GM23248 (cell line): ENCODE measurements around the gene ZNF497. TPM values are rescaled to one million over a fixed set of nuclear protein-coding genes. Genes with fewer than 3 reads are reported as not detected.

Experiments
- DNase-seq: peaks from one replicate; pipeline ENCODE4 v3.0.0-alpha.2; 2015
- H2AFZ ChIP-seq: fragments of 200-600 bp; sonication (generic); 2 replicates; pipeline ENCODE4 v1.6.1; 2016; ENCODE audit warnings: antibody characterized with exemption
- H3F3A ChIP-seq: fragments of 200-600 bp; sonication (generic); 2 replicates; pipeline ENCODE4 v1.6.1; 2016; ENCODE audit warnings: mild to moderate bottlenecking, antibody characterized with exemption, mixed run types; ENCODE audit not compliant: insufficient read depth
- H3K27ac ChIP-seq: fragments of 200-600 bp; sonication (generic); 2 replicates; pipeline ENCODE4 v1.5.1; 2016; ENCODE audit warnings: mild to moderate bottlenecking
- H3K27me3 ChIP-seq: fragments of 200-600 bp; sonication (generic); replicated peaks from 2 replicates; pipeline ENCODE4 v1.6.1; 2016; ENCODE audit warnings: mild to moderate bottlenecking; ENCODE audit not compliant: insufficient read depth
- H3K36me3 ChIP-seq: fragments of 200-600 bp; sonication (generic); 2 replicates; pipeline ENCODE4 v1.6.1; 2016; ENCODE audit warnings: low read depth, mild to moderate bottlenecking
- H3K4me1 ChIP-seq: fragments of 200-600 bp; sonication (generic); 2 replicates; pipeline ENCODE4 v1.6.1; 2016; ENCODE audit warnings: mild to moderate bottlenecking; ENCODE audit not compliant: insufficient read depth
- H3K4me2 ChIP-seq: fragments of 200-600 bp; sonication (generic); one replicate; pipeline ENCODE4 v1.6.1; 2016; ENCODE audit warnings: mild to moderate bottlenecking; ENCODE audit not compliant: unreplicated experiment
- H3K4me3 ChIP-seq: fragments of 200-600 bp; sonication (generic); 2 replicates; pipeline ENCODE4 v1.5.1; 2016; ENCODE audit warnings: mild to moderate bottlenecking
- H3K79me2 ChIP-seq: fragments of 200-600 bp; sonication (generic); 2 replicates; pipeline ENCODE4 v1.6.1; 2016; ENCODE audit warnings: mild to moderate bottlenecking; ENCODE audit not compliant: insufficient read depth
- H3K9ac ChIP-seq: fragments of 200-600 bp; sonication (generic); 2 replicates; pipeline ENCODE4 v1.6.1; 2016; ENCODE audit warnings: mild to moderate bottlenecking
- H3K9me2 ChIP-seq: fragments of 200-600 bp; sonication (generic); 2 replicates; pipeline ENCODE4 v1.6.1; 2016; ENCODE audit warnings: mixed run types, mild to moderate bottlenecking, moderate library complexity; ENCODE audit not compliant: insufficient read depth
- H3K9me3 ChIP-seq: fragments of 200-600 bp; sonication (generic); one replicate; pipeline ENCODE4 v1.6.1; 2017; ENCODE audit warnings: low read depth
- H4K20me1 ChIP-seq: fragments of 200-600 bp; sonication (generic); 2 replicates; pipeline ENCODE4 v1.6.0; 2016; ENCODE audit not compliant: insufficient read depth
- EZH2 ChIP-seq: fragments of 200-600 bp; sonication (generic); IDR thresholded peaks from 2 replicates; pipeline ENCODE4 v1.6.1; 2018; ENCODE audit warnings: antibody characterized with exemption, mild to moderate bottlenecking; ENCODE audit not compliant: insufficient read depth, poor library complexity, severe bottlenecking
- EZH2phosphoT487 ChIP-seq: fragments of 200-600 bp; sonication (generic); IDR thresholded peaks from 2 replicates; pipeline ENCODE4 v1.6.1; 2018; ENCODE audit warnings: antibody characterized with exemption, moderate library complexity, mild to moderate bottlenecking, low read depth; ENCODE audit not compliant: insufficient read depth
- WGBS, 2 experiments: methylation state at CpG; one replicate each; pipeline ENCODE4 v1.1.6; 2015 to 2017; ENCODE audit warnings: low lambda C conversion rate in 2 of 2, low coverage in 1 of 2; ENCODE audit errors: missing lambda C conversion rate in 2 of 2; 5-methylcytosine and 5-hydroxymethylcytosine counted together
- in situ Hi-C: fragments of 300-500 bp; cut with MboI; formaldehyde crosslinking; loops from 2 replicates; pipeline ENCODE4 v1.15.0; 2020
- polyA plus RNA-seq: library from polyadenylated mRNA; unstranded; fragments of >200 nt; fragmentation: Nextera tagmentation; extraction: Ambion mirVana; gene quantifications from 2 replicates; pipeline ENCODE4 v1.2.1, GENCODE V29; 2016
- total RNA-seq: library from RNA; depleted of rRNA; stranded (reverse); fragments of >200 nt; shearing (Covaris generic); gene quantifications from 2 replicates; pipeline ENCODE4 v1.2.3, GENCODE V29; 2014

Gene ZNF497
- total and polyA plus RNA-seq, 2 experiments from 2014 or later, result 0.65 to 0.97 TPM

GRCh38 chr19:58388175-58388526, 25.6 kb upstream of the ZNF497 start:
- no peak for TF ChIP-seq EZH2
- TF ChIP-seq EZH2phosphoT487, result no peak
- H3K9ac ChIP-seq, result peak overlapping the region; percentile 98
- H3K36me3 ChIP-seq, result peaks cover 26% of the 10 kb centered on the region
- DNase-seq, result peak; percentile 24
- in situ Hi-C loops, result no loop called here
- H4K20me1 ChIP-seq, result peaks cover 6% of the 10 kb centered on the region; the same call in 1 of the 2 replicates
- peaks cover 74% of the 10 kb centered on the region for H3K79me2 ChIP-seq
- no peaks in the 10 kb centered on the region for H3K27me3 ChIP-seq
- H2AFZ ChIP-seq, result no peak overlapping the region
- peaks cover 21% of the 10 kb centered on the region for H3K4me1 ChIP-seq
- H3F3A ChIP-seq, result peaks cover 21% of the 10 kb centered on the region
- peak overlapping the region; percentile 92 for H3K4me3 ChIP-seq
- no peaks in the 10 kb centered on the region for H3K9me2 ChIP-seq
- peak overlapping the region; percentile 92 for H3K4me2 ChIP-seq
- WGBS, 2 experiments, result 83 to 84% methylated on average over 3 of the region's 3 CpGs
- H3K27ac ChIP-seq, result peak overlapping the region; percentile 98; the same call in 1 of the 2 replicates
- H3K9me3 ChIP-seq, result no peaks in the 10 kb centered on the region

GRCh38 chr19:58387338-58388174, 25.0 kb upstream of the ZNF497 start:
- Histone ChIP-seq H3K9me2 (no peaks in the 10 kb centered on the region), H3K9me3 (no peaks in the 10 kb centered on the region), H3K79me2 (peaks cover 69% of the 10 kb centered on the region), H4K20me1 (peaks cover 6% of the 10 kb centered on the region; the same call in 1 of the 2 replicates), H3K36me3 (peaks cover 21% of the 10 kb centered on the region), H2AFZ (no peak overlapping the region), H3K27ac (peak overlapping the region; percentile 98), H3K4me2 (peak overlapping the region; percentile 92), H3K4me3 (peak overlapping the region; percentile 92), H3F3A (peaks cover 15% of the 10 kb centered on the region), H3K9ac (peak overlapping the region; percentile 98), H3K27me3 (no peaks in the 10 kb centered on the region), H3K4me1 (peaks cover 21% of the 10 kb centered on the region)
- WGBS, 2 experiments, result 5% methylated on average over 39 of the region's 39 CpGs
- DNase-seq, result peak; percentile 34
- in situ Hi-C loops, result no loop called here
- TF ChIP-seq EZH2, result no peak
- no peak for TF ChIP-seq EZH2phosphoT487

- in situ Hi-C loops, result no loop called here
- Histone ChIP-seq H4K20me1 (peaks cover 6% of the 10 kb centered on the region; the same call in 1 of the 2 replicates), H3K4me1 (peaks cover 21% of the 10 kb centered on the region), H3K4me2 (peak within 1 kb of the TSS; percentile 92), H3K4me3 (peak within 1 kb of the TSS; percentile 92), H3K79me2 (peaks cover 69% of the 10 kb centered on the region), H2AFZ (peak within 1 kb of the TSS; percentile 77), H3K9ac (peak within 1 kb of the TSS; percentile 98), H3K9me3 (no peaks in the 10 kb centered on the region), H3K36me3 (peaks cover 18% of the 10 kb centered on the region), H3F3A (peaks cover 10% of the 10 kb centered on the region), H3K27me3 (no peaks in the 10 kb centered on the region), H3K27ac (peak within 1 kb of the TSS; percentile 98), H3K9me2 (no peaks in the 10 kb centered on the region)
- WGBS, 2 experiments, result 0 to 1% methylated on average over 59 to 61 of the region's 64 CpGs
- DNase-seq, result peak; percentile 100
- TF ChIP-seq EZH2phosphoT487 (no peak), EZH2 (no peak)
Measured at GRCh38 chr19:58386576-58387337, 24.2 kb upstream of the ZNF497 start, which contains the start of gene RPS5. Gene RPS5 (plus strand): TSS chr19:58387269. CDS start chr19:58388138, 869 bp downstream.

GRCh38 chr19:58385891-58386575, 23.5 kb upstream of the ZNF497 start:
- Histone ChIP-seq H3K27ac (peak overlapping the region; percentile 98), H3K79me2 (peaks cover 68% of the 10 kb centered on the region), H4K20me1 (peaks cover 5% of the 10 kb centered on the region; the same call in 1 of the 2 replicates), H3K9me2 (no peaks in the 10 kb centered on the region), H3K4me1 (peaks cover 21% of the 10 kb centered on the region), H3K9ac (peak overlapping the region; percentile 98), H3K9me3 (no peaks in the 10 kb centered on the region), H3K4me2 (peak overlapping the region; percentile 89), H3K36me3 (peaks cover 17% of the 10 kb centered on the region), H3K4me3 (peak overlapping the region; percentile 92), H3F3A (peaks cover 6% of the 10 kb centered on the region; the same call in 1 of the 2 replicates), H3K27me3 (no peaks in the 10 kb centered on the region), H2AFZ (peak overlapping the region; percentile 77)
- in situ Hi-C loops, result no loop called here
- no peak for TF ChIP-seq EZH2
- no peak for TF ChIP-seq EZH2phosphoT487
- DNase-seq, result peak; percentile 43
- WGBS, 2 experiments, result 5 to 7% methylated on average over 36 of the region's 36 CpGs
